ENCODE data around the gene RAB38. TPM values are rescaled to one million over a fixed set of nuclear protein-coding genes. Genes with fewer than 3 reads are reported as not detected.

RAB38 gene
- total RNA-seq, 1 donor from 2014 or later: 7.3 TPM

GRCh38 chr11:88203604-88204003 is 28.4 kb upstream of the RAB38 start:
- no peaks in the 10 kb centered on the region for H3K36me3 ChIP-seq (ENCODE audit: control insufficient read depth, insufficient read depth, low read length)
- no peak overlapping the region for H3K4me3 ChIP-seq (ENCODE audit: low read depth, low read length)
- H3K27me3 ChIP-seq (ENCODE audit: control insufficient read depth, insufficient read depth, low read length): no peaks in the 10 kb centered on the region
- DNase-seq (ENCODE audit: low read depth): no peak
- TF ChIP-seq, protein P1, sequence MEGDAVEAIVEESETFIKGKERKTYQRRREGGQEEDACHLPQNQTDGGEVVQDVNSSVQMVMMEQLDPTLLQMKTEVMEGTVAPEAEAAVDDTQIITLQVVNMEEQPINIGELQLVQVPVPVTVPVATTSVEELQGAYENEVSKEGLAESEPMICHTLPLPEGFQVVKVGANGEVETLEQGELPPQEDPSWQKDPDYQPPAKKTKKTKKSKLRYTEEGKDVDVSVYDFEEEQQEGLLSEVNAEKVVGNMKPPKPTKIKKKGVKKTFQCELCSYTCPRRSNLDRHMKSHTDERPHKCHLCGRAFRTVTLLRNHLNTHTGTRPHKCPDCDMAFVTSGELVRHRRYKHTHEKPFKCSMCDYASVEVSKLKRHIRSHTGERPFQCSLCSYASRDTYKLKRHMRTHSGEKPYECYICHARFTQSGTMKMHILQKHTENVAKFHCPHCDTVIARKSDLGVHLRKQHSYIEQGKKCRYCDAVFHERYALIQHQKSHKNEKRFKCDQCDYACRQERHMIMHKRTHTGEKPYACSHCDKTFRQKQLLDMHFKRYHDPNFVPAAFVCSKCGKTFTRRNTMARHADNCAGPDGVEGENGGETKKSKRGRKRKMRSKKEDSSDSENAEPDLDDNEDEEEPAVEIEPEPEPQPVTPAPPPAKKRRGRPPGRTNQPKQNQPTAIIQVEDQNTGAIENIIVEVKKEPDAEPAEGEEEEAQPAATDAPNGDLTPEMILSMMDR (IDR thresholded peaks at IDR 0.05; ENCODE audit: insufficient read depth, low read length, poor library complexity, severe bottlenecking): no peak

GRCh38 chr11:88202498-88202897 is 27.3 kb upstream of the RAB38 start:
- no peaks in the 10 kb centered on the region for H3K36me3 ChIP-seq (ENCODE audit: control insufficient read depth, insufficient read depth, low read length)
- TF ChIP-seq, protein P1 (IDR thresholded peaks at IDR 0.05; ENCODE audit: insufficient read depth, low read length, poor library complexity, severe bottlenecking): no peak
- no peaks in the 10 kb centered on the region for H3K27me3 ChIP-seq (ENCODE audit: control insufficient read depth, insufficient read depth, low read length)
- no peak for DNase-seq (ENCODE audit: low read depth)
- H3K4me3 ChIP-seq (ENCODE audit: low read depth, low read length): no peak overlapping the region

DNA sequence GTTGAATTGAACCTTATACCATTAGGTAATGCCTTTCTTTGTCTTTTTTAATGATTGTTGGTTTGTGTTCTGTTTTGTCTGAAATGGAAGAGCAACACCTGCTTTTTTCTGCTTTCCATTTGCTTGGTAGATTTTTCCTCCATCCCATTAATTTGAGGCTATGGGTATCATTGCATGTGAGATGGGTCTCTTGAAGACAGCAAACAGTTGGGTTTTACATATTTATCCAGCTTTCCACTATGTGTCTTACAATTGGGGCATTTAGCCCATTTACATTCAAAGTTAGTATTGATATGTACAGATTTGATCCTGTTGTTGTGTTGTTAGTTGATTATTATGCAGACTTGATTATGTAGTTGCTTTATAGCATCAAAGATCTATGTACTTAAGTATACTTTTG is 21.1 kb upstream of the RAB38 start:
- TF ChIP-seq, protein P1 (IDR thresholded peaks at IDR 0.05; ENCODE audit: insufficient read depth, low read length, poor library complexity, severe bottlenecking): no peak
- no peak overlapping the region for H3K4me3 ChIP-seq (ENCODE audit: low read depth, low read length)
- H3K36me3 ChIP-seq (ENCODE audit: control insufficient read depth, insufficient read depth, low read length): no peaks in the 10 kb centered on the region
- no peaks in the 10 kb centered on the region for H3K27me3 ChIP-seq (ENCODE audit: control insufficient read depth, insufficient read depth, low read length)
- no peak for DNase-seq (ENCODE audit: low read depth)

DNA sequence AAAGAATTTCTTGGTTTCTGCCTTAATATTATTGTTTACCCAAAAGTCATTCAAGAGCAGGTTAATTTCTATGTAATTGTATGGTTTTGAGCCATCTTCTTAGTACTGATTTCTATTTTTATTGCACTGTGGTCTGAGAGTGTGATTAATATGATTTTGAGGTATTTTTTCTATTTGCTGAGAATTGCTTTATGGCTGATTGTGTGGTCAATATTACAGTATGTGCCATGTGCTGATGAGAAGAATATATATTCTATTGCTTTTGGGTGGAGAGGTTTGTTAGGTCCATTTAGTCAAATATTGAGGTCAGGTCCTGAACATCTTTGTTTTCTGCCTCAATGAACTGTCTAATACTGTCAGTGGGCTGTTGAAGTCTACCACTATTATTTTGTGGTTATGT is 20.7 kb upstream of the RAB38 start:
- no peak for DNase-seq (ENCODE audit: low read depth)
- H3K4me3 ChIP-seq (ENCODE audit: low read depth, low read length): no peak overlapping the region
- no peaks in the 10 kb centered on the region for H3K36me3 ChIP-seq (ENCODE audit: control insufficient read depth, insufficient read depth, low read length)
- TF ChIP-seq, protein P1 (IDR thresholded peaks at IDR 0.05; ENCODE audit: insufficient read depth, low read length, poor library complexity, severe bottlenecking): no peak
- no peaks in the 10 kb centered on the region for H3K27me3 ChIP-seq (ENCODE audit: control insufficient read depth, insufficient read depth, low read length)

- H3K4me3 ChIP-seq (ENCODE audit: low read depth, low read length): no peak overlapping the region
- H3K27me3 ChIP-seq (ENCODE audit: control insufficient read depth, insufficient read depth, low read length): no peaks in the 10 kb centered on the region
- no peaks in the 10 kb centered on the region for H3K36me3 ChIP-seq (ENCODE audit: control insufficient read depth, insufficient read depth, low read length)
- DNase-seq (ENCODE audit: low read depth): no peak
- TF ChIP-seq, protein P1 (IDR thresholded peaks at IDR 0.05; ENCODE audit: insufficient read depth, low read length, poor library complexity, severe bottlenecking): no peak
Measured at GRCh38 chr11:88194990-88195389, 19.7 kb upstream of the RAB38 start.

DNA sequence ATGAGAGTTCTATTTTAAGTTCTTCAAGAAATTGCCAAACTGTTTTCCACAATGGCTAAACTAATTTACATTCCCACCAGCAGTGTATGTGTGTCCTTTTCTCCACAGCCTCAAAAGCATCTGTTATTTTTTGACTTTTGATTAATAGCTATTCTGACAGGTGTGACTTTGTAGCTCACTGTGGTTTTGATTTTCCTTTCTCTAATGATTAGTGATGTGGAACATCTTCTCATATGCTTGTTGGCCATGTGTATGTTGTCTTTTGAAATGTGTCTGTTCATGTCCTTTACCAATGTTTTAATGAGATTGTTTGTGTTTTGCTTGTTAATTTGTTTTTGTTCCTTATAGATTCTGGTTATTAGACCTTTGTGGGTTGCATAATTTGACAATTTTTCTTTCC is 18.0 kb upstream of the RAB38 start:
- H3K36me3 ChIP-seq (ENCODE audit: control insufficient read depth, insufficient read depth, low read length): no peaks in the 10 kb centered on the region
- TF ChIP-seq, protein P1 (IDR thresholded peaks at IDR 0.05; ENCODE audit: insufficient read depth, low read length, poor library complexity, severe bottlenecking): no peak
- no peak overlapping the region for H3K4me3 ChIP-seq (ENCODE audit: low read depth, low read length)
- no peak for DNase-seq (ENCODE audit: low read depth)
- H3K27me3 ChIP-seq (ENCODE audit: control insufficient read depth, insufficient read depth, low read length): no peaks in the 10 kb centered on the region

Data from kidney epithelial cell (primary cell).